IPS-11a (cell line): ENCODE measurements around the gene KCNJ15.

ENCODE experiments used
- H3K4me3 ChIP-seq: one replicate; pipeline ENCODE4 v1.5.1; 2013; ENCODE audit warnings: low read depth, low read length, control low read depth

The KCNJ15 gene

DNA sequence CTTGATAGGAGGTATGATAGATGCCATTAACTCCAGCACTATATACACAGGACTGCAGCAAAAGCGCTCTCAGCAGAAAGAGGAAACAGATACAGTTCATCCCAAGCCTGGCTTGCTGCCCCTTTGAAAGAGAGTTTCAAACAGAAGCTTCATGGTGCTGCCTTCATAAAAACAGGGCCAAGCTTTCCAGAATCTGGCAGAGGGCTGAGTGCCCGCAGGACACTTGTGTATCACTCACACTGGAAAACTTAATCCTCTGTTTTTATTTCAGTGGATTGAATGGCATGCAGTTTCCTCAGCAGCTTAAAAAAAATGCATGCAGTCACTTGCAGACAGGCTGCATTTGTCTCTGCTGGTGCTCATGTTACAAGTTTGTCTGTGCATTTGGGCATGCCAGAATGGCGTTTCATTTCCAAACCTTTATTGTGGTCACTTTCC lies 40.4 kb downstream of the KCNJ15 start:
- no peak overlapping the region for H3K4me3 ChIP-seq

DNA sequence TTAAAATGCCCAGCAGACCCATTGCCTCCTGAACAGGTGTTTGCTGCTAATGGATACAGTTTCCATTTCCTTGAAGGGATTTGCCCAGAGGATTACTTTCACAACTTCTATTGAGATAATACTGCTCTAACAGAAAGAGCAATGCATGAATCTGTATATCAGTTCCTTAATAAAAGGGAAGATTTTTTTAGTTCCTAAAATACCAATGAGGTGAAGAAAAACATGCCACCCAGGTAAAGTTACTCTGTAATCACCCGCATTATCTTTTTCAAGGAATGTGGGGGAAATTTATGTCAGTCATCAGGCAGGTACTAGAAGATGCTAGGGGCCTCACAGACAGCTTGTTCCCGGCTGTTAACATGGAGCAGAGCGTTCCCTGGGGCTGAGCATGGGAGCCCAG lies 41.1 kb downstream of the KCNJ15 start:
- H3K4me3 ChIP-seq, result no peak overlapping the region

DNA sequence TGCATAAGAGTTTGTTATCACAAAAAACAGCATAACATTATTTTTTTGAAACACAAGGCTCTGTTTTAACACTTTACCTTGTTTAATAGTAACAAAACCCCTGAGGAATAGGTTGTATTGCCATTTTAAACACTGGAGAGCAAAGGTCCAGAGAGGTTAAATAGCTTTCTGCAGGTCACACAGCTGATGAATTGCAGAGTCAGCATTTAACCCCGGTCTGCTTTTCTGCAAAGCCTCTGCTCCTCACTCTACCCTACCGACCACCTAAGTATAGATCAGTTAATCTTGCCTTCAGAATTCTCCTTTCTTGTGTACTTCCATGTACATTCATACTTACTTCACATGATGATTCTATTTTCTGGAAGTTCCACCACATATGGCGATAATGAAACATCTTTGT lies 42.0 kb downstream of the KCNJ15 start:
- H3K4me3 ChIP-seq, result no peak overlapping the region

DNA sequence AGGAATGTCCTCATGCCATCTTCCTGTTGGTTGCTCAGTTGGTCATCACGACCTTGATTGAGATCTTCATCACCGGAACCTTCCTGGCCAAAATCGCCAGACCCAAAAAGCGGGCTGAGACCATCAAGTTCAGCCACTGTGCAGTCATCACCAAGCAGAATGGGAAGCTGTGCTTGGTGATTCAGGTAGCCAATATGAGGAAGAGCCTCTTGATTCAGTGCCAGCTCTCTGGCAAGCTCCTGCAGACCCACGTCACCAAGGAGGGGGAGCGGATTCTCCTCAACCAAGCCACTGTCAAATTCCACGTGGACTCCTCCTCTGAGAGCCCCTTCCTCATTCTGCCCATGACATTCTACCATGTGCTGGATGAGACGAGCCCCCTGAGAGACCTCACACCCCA lies 42.9 kb downstream of the KCNJ15 start:
- H3K4me3 ChIP-seq, result no peak overlapping the region

DNA sequence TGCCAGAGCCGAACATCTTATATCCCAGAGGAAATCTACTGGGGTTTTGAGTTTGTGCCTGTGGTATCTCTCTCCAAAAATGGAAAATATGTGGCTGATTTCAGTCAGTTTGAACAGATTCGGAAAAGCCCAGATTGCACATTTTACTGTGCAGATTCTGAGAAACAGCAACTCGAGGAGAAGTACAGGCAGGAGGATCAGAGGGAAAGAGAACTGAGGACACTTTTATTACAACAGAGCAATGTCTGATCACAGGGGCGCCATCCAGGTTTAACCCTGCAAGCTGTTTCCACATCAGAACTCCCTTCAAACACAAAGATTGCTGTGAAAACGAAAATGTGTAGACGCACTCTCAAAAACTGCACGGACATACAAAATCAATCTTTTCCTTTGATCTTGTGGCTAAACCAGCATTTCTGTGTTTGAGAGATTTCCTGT lies 43.4 kb downstream of the KCNJ15 start:
- H3K4me3 ChIP-seq, result no peak overlapping the region

DNA sequence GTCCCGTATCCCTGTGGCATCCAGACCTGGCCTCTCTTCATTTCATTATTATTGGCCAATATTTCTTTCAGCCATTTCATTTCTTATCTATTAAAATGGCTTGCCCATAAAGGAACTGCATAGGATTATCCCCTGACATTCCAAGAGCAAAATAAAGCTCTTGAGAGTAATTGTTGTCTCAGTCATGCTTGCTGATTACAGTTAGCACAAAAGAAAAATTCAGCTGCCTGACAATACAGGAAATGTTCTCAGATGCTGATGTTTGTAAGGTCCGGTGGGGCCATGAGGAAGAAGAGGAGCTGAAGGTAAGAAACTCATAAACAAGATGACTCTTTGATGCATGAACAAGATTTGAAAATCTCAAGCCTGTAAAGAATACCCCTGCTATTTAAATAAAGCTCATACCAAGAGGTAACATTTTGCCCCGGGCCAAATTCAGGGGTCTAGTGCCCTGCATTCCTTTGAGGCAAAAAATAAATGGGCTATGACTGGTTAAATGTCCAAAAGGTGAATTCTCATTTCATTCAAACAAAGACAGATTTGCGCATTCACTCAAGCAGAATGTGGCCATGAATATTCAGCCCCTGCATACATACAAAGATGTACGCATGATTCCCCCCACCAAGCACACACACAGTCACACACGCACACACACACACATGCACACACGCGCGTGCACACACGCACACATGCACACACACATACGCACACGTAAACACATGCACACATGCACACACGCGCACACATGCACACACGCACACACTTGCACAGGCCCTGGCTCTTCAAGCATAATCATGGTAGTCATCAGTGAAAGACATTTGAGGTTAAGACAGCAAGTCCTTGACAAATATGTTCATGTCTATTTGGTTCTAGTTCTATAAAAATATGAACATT lies 44.8 kb downstream of the KCNJ15 start:
- no peak overlapping the region for H3K4me3 ChIP-seq

DNA sequence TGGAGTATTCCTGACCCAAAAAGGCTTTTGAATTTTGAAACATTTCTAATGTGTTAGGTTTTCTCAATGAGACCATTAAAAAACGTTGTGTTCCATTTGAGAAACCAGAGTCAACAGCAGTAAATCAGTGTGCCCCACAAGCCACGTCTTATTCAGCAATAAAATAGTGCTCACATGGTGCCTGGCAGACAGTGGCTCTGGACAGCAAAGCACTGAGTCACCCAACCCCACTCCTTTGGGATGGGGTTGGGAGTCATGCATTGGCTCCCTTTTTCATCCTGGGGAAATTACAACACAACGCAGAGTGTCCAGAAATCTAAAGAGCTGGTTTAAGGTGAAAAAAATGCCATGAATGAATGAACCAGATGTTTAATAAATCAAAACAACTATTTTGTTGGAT lies 46.5 kb downstream of the KCNJ15 start:
- H3K4me3 ChIP-seq, result no peak overlapping the region

DNA sequence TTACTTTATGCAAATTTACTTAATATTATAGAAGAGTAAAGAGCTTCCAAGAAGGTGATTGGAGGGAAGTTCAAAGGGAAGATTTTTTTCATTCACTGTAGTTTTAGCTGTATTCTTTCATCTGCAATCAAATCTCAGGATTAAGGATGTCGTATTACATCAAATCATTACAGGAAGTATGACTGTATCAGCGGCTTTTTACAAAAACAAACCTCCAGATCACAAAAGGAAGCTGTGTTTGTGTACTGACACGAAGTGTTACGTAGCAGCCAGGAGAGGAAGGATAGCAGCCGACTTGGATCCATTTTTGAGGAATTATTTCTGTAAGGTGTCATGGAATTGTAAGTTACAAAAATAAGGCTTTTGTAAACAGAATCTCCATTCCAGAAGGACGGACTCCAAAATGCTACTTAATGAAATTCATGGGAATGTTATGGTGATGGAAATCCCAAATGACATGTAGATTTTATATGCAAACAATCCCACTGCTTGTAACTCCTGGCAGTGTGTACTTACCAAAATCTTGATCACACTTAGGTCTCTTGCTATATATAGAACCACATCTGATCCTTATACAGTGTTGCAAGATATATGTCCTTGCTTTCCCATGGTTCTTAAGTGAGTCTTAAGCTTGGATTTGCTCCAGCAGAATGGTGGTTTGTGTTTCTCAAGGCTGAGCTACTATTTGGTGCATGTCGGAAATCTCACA lies 49.8 kb downstream of the KCNJ15 start:
- no peak overlapping the region for H3K4me3 ChIP-seq

DNA sequence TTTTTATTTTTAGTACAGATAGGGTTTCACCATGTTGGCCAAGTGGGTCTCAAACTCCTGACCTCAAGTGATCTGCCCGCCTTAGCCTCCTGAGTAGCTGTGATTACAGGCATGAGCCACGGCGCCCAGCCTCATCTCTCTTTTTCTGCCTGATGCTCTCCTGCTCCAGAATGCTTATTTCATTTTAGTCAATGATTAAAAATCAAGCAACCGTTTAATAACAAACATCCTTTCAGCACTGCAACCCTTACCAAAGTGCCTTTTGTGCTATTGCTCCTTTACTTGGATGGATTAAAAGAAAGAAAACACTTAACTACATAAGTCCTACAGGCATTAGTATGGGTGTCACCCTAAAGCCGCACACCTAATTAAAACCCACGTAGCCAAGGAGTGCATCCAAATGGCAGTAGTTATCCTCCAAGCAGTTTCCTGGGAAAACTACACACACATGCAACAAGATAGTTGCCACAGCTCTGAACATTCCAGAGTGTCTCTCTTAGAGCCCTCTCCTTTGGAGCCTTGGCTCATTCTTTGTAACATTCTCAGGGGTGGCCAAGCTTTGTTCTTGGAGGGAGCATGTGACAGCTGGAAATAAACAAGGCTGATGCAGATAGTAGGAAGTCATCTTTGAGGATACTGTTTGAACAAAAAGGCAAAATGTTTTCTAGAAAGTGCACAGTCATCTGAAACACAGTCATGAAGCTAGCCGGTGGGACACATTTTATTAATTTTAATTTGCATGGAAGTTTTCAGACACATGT lies 51.2 kb downstream of the KCNJ15 start:
- H3K4me3 ChIP-seq, result no peak overlapping the region

DNA sequence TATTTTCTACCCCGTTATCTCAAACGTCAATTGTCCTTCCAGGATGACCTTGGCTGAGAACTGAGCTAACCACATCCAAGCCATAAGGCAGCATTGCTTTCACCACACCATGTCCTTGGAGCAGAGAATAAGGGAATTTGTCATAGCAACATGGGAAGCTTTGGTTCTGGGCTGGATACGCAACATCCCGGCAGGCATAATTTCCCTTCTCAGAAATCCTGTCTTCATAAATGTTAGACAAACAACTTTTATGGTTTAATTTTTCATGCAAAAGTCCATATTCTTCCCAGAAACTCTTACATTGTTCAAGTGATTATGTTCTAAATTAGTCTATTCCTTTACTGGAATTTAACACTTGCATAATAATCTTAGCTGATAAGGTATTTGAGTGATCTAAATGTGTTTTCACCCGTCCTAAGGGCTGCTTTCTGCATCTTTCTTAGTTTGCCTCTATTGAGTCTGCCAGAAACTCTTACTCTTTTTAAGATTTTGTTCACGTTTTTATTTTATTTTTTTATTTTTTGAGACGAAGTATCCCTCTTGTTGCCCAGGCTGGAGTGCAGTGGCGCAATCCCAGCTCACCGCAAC lies 51.8 kb downstream of the KCNJ15 start:
- no peak overlapping the region for H3K4me3 ChIP-seq

DNA sequence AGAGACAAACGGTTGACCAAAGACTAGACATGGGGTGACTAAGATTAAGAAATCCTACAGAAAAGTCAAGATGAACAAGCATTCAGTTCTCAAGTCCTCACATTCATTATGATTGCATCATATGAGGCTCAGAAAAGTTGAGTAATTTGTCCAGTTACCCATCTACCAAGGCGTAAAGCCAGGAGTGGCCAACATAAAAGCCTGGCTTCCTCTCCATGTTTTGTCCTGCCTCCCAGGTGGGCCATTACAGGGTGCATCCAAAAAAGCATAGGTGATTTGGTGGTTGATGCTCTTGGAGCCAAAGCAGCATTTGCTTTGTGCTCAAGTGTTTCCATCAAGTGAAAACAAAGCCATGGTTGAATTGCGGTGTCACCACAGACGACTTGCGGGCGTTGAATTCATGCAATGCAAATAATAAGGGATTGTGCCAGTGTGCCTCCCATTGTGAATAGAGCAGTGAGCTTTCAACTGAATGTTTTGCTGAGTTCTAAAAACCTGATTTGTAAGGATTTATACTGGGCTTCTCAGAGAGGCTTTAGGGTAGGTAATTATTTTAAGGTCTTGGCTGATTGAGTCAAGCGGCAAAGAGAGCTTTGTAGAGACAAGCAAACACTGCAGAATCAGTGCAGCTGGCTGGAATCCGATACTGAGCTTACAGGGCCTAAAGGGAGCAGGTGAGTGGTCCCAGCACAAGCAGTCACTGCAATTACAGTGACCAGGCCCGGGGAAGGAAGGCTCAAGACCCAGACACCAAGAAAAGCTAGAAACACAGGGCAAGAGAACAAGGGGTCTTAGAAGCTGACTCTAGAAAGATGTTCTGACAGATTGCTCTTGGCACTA lies 54.1 kb downstream of the KCNJ15 start:
- no peak overlapping the region for H3K4me3 ChIP-seq

DNA sequence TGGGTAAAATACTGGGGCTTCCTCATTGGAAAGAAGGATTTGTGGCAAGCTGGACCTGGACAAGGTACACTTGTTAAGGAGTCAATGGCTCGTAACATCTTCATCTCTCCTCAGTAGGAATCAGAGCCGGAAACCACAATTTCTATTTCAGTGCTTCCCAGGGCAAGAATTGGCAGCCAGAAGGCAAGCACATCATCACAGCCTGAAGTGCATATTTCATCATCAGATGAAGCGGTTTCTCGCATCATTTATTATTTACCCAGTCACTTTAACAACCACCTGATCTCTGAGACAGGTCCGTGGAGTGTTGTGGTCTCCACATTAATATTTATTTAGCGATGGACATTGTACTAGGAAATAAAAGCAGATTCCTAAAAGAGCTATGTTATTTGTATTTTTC lies 55.0 kb downstream of the KCNJ15 start:
- H3K4me3 ChIP-seq, result no peak overlapping the region

DNA sequence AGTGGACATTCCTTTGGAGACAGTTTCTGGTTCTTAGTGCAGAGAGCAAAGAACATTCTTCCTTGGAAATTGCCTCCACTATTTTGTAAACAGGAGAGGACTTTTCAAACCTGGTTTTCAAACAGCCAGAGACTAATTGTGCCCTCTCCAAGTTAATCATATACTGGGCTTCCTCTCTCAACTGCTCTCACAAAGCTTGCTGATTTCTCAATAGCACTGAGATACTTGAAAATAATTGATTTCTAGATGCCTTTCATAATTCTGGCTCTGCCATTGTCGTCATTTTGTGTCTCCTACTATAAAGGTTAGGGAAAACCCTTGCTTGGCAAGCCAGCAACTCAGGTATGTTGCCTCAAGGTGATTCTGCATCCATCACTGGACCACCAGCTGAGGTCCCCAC lies 56.0 kb downstream of the KCNJ15 start:
- no peak overlapping the region for H3K4me3 ChIP-seq

DNA sequence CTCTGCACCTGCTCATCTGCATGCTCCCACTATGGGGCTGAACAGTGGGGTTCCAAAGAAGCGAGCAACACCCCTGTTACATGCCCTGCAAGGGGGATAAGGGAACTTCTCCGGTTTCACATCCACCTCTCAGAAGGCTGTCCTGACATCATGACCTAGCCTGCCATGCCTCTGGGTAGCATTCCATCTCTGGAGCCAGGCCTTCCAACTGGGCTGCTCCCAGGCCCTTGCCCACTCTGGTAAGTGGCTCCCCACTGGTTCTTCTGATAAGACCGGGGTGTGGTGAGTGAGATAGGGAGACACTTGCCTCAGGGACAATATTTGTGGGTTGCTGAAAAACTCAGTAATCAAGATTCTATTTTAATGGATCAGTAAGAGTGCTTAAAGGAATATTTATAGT lies 57.8 kb downstream of the KCNJ15 start:
- H3K4me3 ChIP-seq, result no peak overlapping the region

DNA sequence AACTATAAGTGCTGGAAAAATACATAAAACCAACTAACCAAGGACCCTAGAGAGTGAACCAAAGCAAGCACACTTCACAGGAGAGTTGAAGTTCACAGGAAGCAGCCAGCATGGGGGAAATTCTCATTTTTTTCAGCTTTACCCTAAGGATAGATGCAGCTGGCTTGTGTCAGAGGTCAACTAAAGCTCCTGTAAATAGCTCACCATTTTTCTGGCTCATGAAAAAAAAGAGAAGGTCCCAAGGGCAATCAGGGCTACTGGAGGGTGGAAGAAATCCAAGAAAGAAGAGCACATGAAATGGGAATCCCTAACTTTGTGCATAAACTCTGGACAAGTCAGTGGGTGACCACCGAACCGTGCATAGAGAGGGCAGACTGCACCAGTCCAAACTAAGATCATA lies 58.3 kb downstream of the KCNJ15 start:
- no peak overlapping the region for H3K4me3 ChIP-seq

DNA sequence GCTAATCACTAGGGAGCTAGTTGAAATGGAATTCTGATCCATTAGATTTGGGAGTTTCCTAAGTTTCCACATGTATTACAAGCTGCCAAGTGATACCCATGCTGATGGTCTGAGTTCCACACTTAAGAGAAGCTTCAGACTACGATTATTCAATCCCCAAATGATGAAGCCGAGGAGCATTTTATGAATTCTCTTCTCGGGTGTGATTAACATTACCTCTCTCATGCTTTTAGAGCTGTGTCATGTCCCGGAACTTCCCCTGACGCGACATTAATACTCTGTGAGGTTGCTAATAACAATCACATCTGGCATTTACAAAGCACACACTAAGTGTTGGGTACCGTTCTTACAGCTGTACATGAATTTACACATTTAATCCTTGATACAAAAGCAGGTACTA lies 63.0 kb downstream of the KCNJ15 start:
- no peak overlapping the region for H3K4me3 ChIP-seq

DNA sequence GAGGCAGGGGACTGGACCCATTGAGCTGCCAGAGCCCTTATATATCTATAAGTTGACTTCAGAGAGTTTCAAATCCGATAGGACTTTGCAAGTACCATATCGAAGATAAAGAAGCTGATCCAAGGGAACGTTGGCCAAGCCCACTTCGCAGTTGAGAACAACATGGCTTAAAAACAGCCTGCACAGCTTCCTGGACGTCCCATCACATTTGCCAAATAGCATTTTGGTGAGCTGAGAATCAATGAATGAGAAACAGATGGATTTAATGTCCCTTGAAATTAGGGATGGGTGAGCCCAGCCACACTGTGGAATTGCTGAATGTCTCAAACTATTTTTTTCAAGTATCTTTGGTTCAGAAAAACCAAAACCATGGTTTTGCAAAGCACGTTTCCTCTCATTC lies 64.8 kb downstream of the KCNJ15 start:
- no peak overlapping the region for H3K4me3 ChIP-seq

DNA sequence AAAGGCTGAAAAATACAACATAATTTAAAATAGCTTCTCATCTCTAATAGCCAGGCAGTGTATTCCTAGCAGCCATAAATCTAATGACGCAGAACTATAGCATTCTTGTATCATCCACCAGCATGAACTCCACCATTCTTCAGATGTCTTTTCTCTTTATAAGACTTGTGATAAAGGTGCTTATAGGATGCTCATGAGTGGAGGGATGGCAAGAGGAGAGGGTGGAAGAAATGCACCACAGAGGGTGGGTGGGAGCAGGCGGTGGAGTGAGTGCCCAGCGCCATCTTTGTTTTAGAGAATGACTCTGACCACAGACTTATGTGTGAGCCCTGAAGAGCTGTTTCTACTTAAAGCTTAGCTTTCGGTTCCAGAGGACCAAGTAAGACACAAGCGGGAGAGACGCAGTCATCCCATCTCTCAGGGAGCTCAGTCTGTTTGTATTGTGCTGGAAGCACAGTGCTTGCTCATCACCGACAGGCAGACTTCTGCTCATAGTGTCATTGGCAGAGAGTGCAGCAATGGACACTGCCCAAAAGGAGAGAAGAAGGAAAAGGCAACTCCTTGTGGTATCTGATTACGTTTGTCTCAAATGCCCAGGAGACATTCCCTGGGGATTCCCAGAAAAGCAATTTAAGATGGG lies 65.6 kb downstream of the KCNJ15 start:
- H3K4me3 ChIP-seq, result no peak overlapping the region

DNA sequence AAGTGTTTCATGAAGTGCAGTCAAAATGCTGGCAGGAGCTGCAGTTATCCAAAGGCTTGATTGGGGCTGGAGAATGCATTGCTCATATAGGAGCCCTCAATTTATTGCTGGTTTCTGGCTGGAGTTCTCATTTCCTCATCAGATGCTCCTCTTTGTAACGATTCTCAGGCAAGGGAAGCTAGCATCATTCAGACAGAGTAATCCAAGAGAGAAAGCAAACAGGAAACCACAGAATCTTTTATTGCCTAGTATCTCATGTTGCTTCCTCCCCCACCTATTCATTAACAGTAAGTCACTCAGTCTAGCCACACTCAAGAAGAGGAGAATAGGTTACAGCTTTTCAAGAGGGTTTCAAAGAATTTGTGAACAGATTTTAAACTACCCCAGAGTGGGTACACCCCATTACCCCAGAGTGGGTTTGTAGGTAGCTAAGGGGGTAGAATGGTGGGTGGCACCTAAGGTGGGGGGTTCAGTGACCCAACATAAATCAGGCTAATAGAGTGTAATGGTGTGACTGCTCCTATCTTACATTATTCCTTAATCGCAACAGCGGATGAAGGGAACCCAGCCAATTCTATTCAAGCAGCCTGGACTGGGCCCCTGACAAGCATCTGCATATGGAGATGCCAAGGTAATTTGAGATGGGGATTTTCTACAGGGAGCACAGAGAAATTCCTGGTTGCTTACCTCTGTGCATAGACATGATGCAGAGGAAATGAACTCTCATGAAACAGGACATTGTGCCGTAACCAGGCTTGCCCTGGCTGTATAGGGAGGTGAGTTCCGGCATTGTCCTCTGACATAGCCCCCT lies 67.1 kb downstream of the KCNJ15 start:
- no peak overlapping the region for H3K4me3 ChIP-seq
